GM12878 (cell line): ENCODE results near the gene TBC1D1. TPM values are rescaled to one million over a fixed set of nuclear protein-coding genes. Genes with fewer than 3 reads are reported as not detected.

Source experiments
- ATAC-seq: fragments of 200-7000 bp; cut with Tn5 transposase; 3 replicates; pipeline ENCODE4 v1.9.1; 2020; ENCODE audit warnings: mild to moderate bottlenecking, moderate library complexity
- BruUV-seq: library from RNA; stranded (reverse); fragments of 400-500 nt; replicated peaks from 2 replicates; lab custom pipeline; 2021; lab: Mats Ljungman, UMichigan
- CTCF ChIA-PET: fragments of 300-600 bp; sonication (Branson Sonifier 250); formaldehyde crosslinking; extraction: SDS; loops from one replicate; lab custom pipeline; 2021; ENCODE audit warnings: inconsistent platforms; lab: Yijun Ruan, JAX
- POLR2A ChIA-PET: fragments of 350-600 bp; formaldehyde crosslinking; extraction: SDS; loops from one replicate; lab custom pipeline; 2021; ENCODE audit warnings: inconsistent platforms; lab: Charles Lee
- RAD21 ChIA-PET: fragments of 300-600 bp; sonication (Branson Sonifier 250); formaldehyde crosslinking; loops from one replicate; lab custom pipeline; 2023; ENCODE audit warnings: antibody characterized with exemption; ENCODE audit not compliant: unreplicated experiment; lab: Charles Lee
- SMC1A ChIA-PET: fragments of 300-600 bp; sonication (Branson Sonifier 250); formaldehyde crosslinking; loops from one replicate; lab custom pipeline; 2023; ENCODE audit not compliant: unreplicated experiment, uncharacterized antibody; lab: Charles Lee
- DNase-seq: peaks from one replicate; pipeline ENCODE4 v3.0.0-alpha.2; 2011; ENCODE audit warnings: low read depth, low spot score
- FAIRE-seq: peaks from 3 replicates; lab custom pipeline; 2011; peaks lifted over from hg19 to GRCh38; lab: Jason Lieb, UNC
- H2AFZ ChIP-seq: 2 replicates; pipeline ENCODE4 v1.6.0; 2011; ENCODE audit warnings: low read depth, low read length, control low read depth; ENCODE audit not compliant: control insufficient read depth
- H3K27ac ChIP-seq: 2 replicates; pipeline ENCODE4 v1.5.1; 2011; ENCODE audit warnings: control low read depth; ENCODE audit not compliant: control insufficient read depth, insufficient read depth
- H3K27me3 ChIP-seq, 2 experiments: replicated peaks in 1 of 2; 2 replicates each; pipeline versions ENCODE4 v1.6.0 to v1.6.1; 2011; ENCODE audit warnings: low read length in 1 of 2; ENCODE audit not compliant: control insufficient read depth in 2 of 2, insufficient read depth in 2 of 2
- H3K36me3 ChIP-seq, 2 experiments: 2 replicates each; pipeline ENCODE4 v1.5.1; 2011; ENCODE audit warnings: low read length in 1 of 2; ENCODE audit not compliant: control insufficient read depth in 2 of 2, insufficient read depth in 2 of 2
- H3K4me1 ChIP-seq: 2 replicates; pipeline ENCODE4 v1.6.1; 2011; ENCODE audit warnings: mild to moderate bottlenecking, low read length, moderate library complexity, mixed read lengths; ENCODE audit not compliant: control insufficient read depth, insufficient read depth
- H3K4me2 ChIP-seq: 2 replicates; pipeline ENCODE4 v1.6.0; 2011; ENCODE audit warnings: control low read depth; ENCODE audit not compliant: control insufficient read depth, insufficient read depth
- H3K4me3 ChIP-seq: fragments of 200-600 bp; sonication (generic); 2 replicates; pipeline ENCODE4 v1.5.1; 2016
- H3K79me2 ChIP-seq: 2 replicates; pipeline ENCODE4 v1.6.0; 2011; ENCODE audit warnings: low read length; ENCODE audit not compliant: control insufficient read depth, insufficient read depth
- H3K9ac ChIP-seq: 2 replicates; pipeline ENCODE4 v1.8.0; 2011; ENCODE audit warnings: low read length, control low read depth, mixed read lengths; ENCODE audit not compliant: control insufficient read depth, insufficient read depth
- H3K9me3 ChIP-seq: replicated peaks from 3 replicates; pipeline ENCODE4 v1.5.1; 2011; ENCODE audit warnings: mild to moderate bottlenecking, low read length; ENCODE audit not compliant: control insufficient read depth, insufficient read depth
- H4K20me1 ChIP-seq: 2 replicates; pipeline ENCODE4 v1.6.0; 2011; ENCODE audit not compliant: control insufficient read depth, insufficient read depth
- ATF7 ChIP-seq: fragments of 450-650 bp; IDR thresholded peaks from 2 replicates; pipeline ENCODE4 v1.6.1; 2016; ENCODE audit warnings: low read depth, mild to moderate bottlenecking
- CBFB ChIP-seq: IDR thresholded peaks from 2 replicates; pipeline ENCODE4 v1.6.1; 2016; ENCODE audit warnings: antibody characterized with exemption, low read depth
- CHD4 ChIP-seq: fragments of 200-600 bp; sonication (generic); IDR thresholded peaks from 2 replicates; pipeline ENCODE4 v1.6.1; 2016; ENCODE audit warnings: mild to moderate bottlenecking
- DPF2 ChIP-seq: fragments of 450-650 bp; IDR thresholded peaks from 2 replicates; pipeline ENCODE4 v1.6.1; 2017; ENCODE audit warnings: mild to moderate bottlenecking
- EGR1 ChIP-seq, 2 experiments: IDR thresholded peaks; 1 replicate in 1 of 2; 2 replicates in 1 of 2; pipeline ENCODE4 v1.6.1; 2011 to 2012; ENCODE audit warnings: low read depth in 2 of 2, low read length in 2 of 2, borderline replicate concordance in 1 of 2, mild to moderate bottlenecking in 1 of 2, moderate library complexity in 1 of 2
- GABPA ChIP-seq: IDR thresholded peaks from 2 replicates; pipeline ENCODE4 v1.6.1; 2014; ENCODE audit warnings: antibody characterized with exemption, low read depth, mild to moderate bottlenecking, inconsistent platforms
- HDGF ChIP-seq: fragments of 450-650 bp; IDR thresholded peaks from 2 replicates; pipeline ENCODE4 v1.6.1; 2016; ENCODE audit warnings: antibody characterized with exemption
- IRF5 ChIP-seq: fragments of 450-650 bp; IDR thresholded peaks from 2 replicates; pipeline ENCODE4 v1.6.1; 2017; ENCODE audit warnings: borderline replicate concordance
- MTA3 ChIP-seq: IDR thresholded peaks from 2 replicates; pipeline ENCODE4 v1.6.1; 2012; ENCODE audit warnings: low read length, inconsistent platforms, borderline replicate concordance
- NFYB ChIP-seq: IDR thresholded peaks from 2 replicates; pipeline ENCODE4 v1.6.1; 2011; ENCODE audit warnings: low read depth, mild to moderate bottlenecking, low read length, improper control_type of control experiment, moderate library complexity; ENCODE audit not compliant: insufficient read depth
- PKNOX1 ChIP-seq: fragments of 450-650 bp; IDR thresholded peaks from 2 replicates; pipeline ENCODE4 v1.6.1; 2016; ENCODE audit warnings: mild to moderate bottlenecking
- POLR2AphosphoS5 ChIP-seq: IDR thresholded peaks from 2 replicates; pipeline ENCODE4 v1.6.1; 2011; ENCODE audit warnings: mild to moderate bottlenecking, low read length, inconsistent platforms
- RAD21 ChIP-seq: IDR thresholded peaks from 2 replicates; pipeline ENCODE4 v1.6.1; 2011; ENCODE audit warnings: mild to moderate bottlenecking, low read depth, low read length, moderate library complexity; ENCODE audit not compliant: insufficient read depth
- RELB ChIP-seq: fragments of 450-650 bp; IDR thresholded peaks from 2 replicates; pipeline ENCODE4 v1.6.1; 2017; ENCODE audit warnings: low read depth, mild to moderate bottlenecking, moderate library complexity
- TCF7 ChIP-seq: IDR thresholded peaks from 2 replicates; pipeline ENCODE4 v1.6.1; 2014; ENCODE audit warnings: antibody characterized with exemption, borderline replicate concordance
- WGBS: methylation state at CpG from one replicate; pipeline ENCODE4 v1.1.6; 2016; ENCODE audit warnings: low lambda C conversion rate; ENCODE audit not compliant: insufficient replicate concordance, insufficient coverage; ENCODE audit errors: missing lambda C conversion rate; 5-methylcytosine and 5-hydroxymethylcytosine counted together
- in situ Hi-C: fragments of 300-500 bp; cut with MboI; formaldehyde crosslinking; loops from 9 replicates; pipeline ENCODE4 v1.14.3; 2018; ENCODE audit warnings: mixed read lengths
- intact Hi-C: fragments of 100-400 bp; cut with micrococcal nuclease; formaldehyde crosslinking; loops from one replicate; pipeline ENCODE4 v1.14.2; 2022; ENCODE audit not compliant: unreplicated experiment
- polyA plus RNA-seq, 11 experiments: library from polyadenylated mRNA; depleted of rRNA in 4 of 11; unstranded in 6 of 11; stranded (reverse) in 5 of 11; fragments of >200 nt; fragmentation: Nextera tagmentation in 4 of 11; fragmentation: Illumina TruSeq in 1 of 11; extraction: Ambion mirVana in 4 of 11; extraction: Trizol in 1 of 11; gene quantifications; 1 replicate in 1 of 11; 2 replicates in 10 of 11; pipeline versions ENCODE4 v1.2.1 to v1.2.3, GENCODE V29; 2011 to 2016; ENCODE audit warnings: inconsistent platforms in 2 of 11, missing spikeins in 2 of 11, low read depth in 1 of 11
- total RNA-seq, 4 experiments: library from RNA; depleted of rRNA in 3 of 4; stranded (reverse); fragments of >200 nt in 3 of 4; fragmentation: Illumina TruSeq in 1 of 4; extraction: Trizol in 1 of 4; gene quantifications; 2 replicates each; pipeline versions ENCODE4 v1.2.1 to v1.2.3, GENCODE V29; 2013 to 2021

TBC1D1 gene
- total and polyA plus RNA-seq, 10 of the 15 experiments (the other 5 are each of a cell fraction or from before 2014, with no cell fraction given), result 5.3 to 102 (median 57.8) TPM

GRCh38 chr4:38078590-38079421 is 187.9 kb downstream of the TBC1D1 start (continued):
- 0 out of 2 replicates have a peak, but pooled peaks have one; percentile 35 for TF ChIP-seq RELB
- 0 out of 2 replicates have a peak, but pooled peaks have one; percentile 11 for TF ChIP-seq DPF2
- TF ChIP-seq MTA3, result no peak

- 88% methylated on average over 9 of the region's 14 CpGs for WGBS
- H3K4me1 ChIP-seq, result peaks cover 32% of the 10 kb centered on the region
- in situ Hi-C loops, result no loop called here
- ChIA-PET POLR2A (interaction anchor here (0.8 to 2.1 kb wide), 2 partner anchors 48 to 239 kb away, joined by 4 to 13 read pairs; no protein-coding TSS in a partner anchor), SMC1A (interaction anchor here (0.7 to 5.3 kb wide), 4 partner anchors 10 to 595 kb away, joined by 3 to 102 read pairs (median 10); no protein-coding TSS in a partner anchor), CTCF (interaction anchor here (0.6 to 1.4 kb wide), 2 partner anchors 15 to 702 kb away, joined by 3 read pairs; partner anchors contain the start of gene TLR10), RAD21 (interaction anchor here (0.5 to 8.3 kb wide), 3 partner anchors 9 to 240 kb away, joined by 3 to 128 read pairs (median 5); no protein-coding TSS in a partner anchor)
- FAIRE-seq (no peak), DNase-seq (no peak), ATAC-seq (no peak)
- intact Hi-C loops, result no loop called here
- no peak overlapping the region; the same call in 1 of the 2 replicates for H3K4me2 ChIP-seq
- H3K9ac ChIP-seq, result no peak overlapping the region
- no peaks in the 10 kb centered on the region for H3K27me3 ChIP-seq
- H3K36me3 ChIP-seq, result peaks cover 0 to 7% of the 10 kb centered on the region in 2 experiments; a peak in 3 of 4 replicates
- BruUV-seq, result no TSS peak
- peak overlapping the region; percentile 25 for H3K27ac ChIP-seq
- no peaks in the 10 kb centered on the region; the same call in 2 of the 3 replicates for H3K9me3 ChIP-seq
- peaks cover 4% of the 10 kb centered on the region for H3K79me2 ChIP-seq
- no peak overlapping the region for H3K4me3 ChIP-seq
- H4K20me1 ChIP-seq, result no peaks in the 10 kb centered on the region
- no peak overlapping the region for H2AFZ ChIP-seq
- TF ChIP-seq POLR2AphosphoS5 (0 out of 2 replicates have a peak, but pooled peaks have one; percentile 53), PKNOX1 (no peak), EGR1 (IDR thresholded peaks at IDR 0.05; ENCODE audit: borderline replicate concordance in 1 of 2, low read depth in 2 of 2, low read length in 2 of 2) (no peak), CBFB (no peak), CHD4 (no peak), RAD21 (no peak), IRF5 (no peak), GABPA (no peak), HDGF (no peak), TCF7 (no peak), NFYB (no peak), ATF7 (no peak)
Observed at GRCh38 chr4:38080061-38080974, 189.4 kb downstream of the TBC1D1 start.
